ENCODE data around the gene C12orf42.
A peak's percentile ranks its signal among the peaks of the same experiment; 100 is the strongest.

The C12orf42 gene

GRCh38 chr12:103503546-103504480 lies 8.0 kb upstream of the C12orf42 start:
- H3K27me3 ChIP-seq (ENCODE audit: insufficient read depth, poor library complexity, severe bottlenecking) = no peaks in the 10 kb centered on the region
- H3K4me3 ChIP-seq (replicated peaks; ENCODE audit: insufficient read depth, low read length) = no peak overlapping the region
- TF ChIP-seq POLR2AphosphoS5 (IDR thresholded peaks at IDR 0.05; ENCODE audit: low read depth) (no peak), GABPA (IDR thresholded peaks at IDR 0.05; ENCODE audit: low read depth) (no peak), CTCF (IDR thresholded peaks at IDR 0.05; ENCODE audit: insufficient read depth, low read length) (peak; percentile 29)
- DNase-seq (ENCODE audit: low read depth in 1 of 2, low spot score in 1 of 2) = peak in 1 of 2 experiments; percentile 17
- H3K27ac ChIP-seq (replicated peaks) = no peak overlapping the region

- TF ChIP-seq, protein P1, sequence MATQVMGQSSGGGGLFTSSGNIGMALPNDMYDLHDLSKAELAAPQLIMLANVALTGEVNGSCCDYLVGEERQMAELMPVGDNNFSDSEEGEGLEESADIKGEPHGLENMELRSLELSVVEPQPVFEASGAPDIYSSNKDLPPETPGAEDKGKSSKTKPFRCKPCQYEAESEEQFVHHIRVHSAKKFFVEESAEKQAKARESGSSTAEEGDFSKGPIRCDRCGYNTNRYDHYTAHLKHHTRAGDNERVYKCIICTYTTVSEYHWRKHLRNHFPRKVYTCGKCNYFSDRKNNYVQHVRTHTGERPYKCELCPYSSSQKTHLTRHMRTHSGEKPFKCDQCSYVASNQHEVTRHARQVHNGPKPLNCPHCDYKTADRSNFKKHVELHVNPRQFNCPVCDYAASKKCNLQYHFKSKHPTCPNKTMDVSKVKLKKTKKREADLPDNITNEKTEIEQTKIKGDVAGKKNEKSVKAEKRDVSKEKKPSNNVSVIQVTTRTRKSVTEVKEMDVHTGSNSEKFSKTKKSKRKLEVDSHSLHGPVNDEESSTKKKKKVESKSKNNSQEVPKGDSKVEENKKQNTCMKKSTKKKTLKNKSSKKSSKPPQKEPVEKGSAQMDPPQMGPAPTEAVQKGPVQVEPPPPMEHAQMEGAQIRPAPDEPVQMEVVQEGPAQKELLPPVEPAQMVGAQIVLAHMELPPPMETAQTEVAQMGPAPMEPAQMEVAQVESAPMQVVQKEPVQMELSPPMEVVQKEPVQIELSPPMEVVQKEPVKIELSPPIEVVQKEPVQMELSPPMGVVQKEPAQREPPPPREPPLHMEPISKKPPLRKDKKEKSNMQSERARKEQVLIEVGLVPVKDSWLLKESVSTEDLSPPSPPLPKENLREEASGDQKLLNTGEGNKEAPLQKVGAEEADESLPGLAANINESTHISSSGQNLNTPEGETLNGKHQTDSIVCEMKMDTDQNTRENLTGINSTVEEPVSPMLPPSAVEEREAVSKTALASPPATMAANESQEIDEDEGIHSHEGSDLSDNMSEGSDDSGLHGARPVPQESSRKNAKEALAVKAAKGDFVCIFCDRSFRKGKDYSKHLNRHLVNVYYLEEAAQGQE (IDR thresholded peaks at IDR 0.05; ENCODE audit: insufficient replicate concordance, low read depth) = no peak
- TF ChIP-seq POLR2AphosphoS5 (IDR thresholded peaks at IDR 0.05; ENCODE audit: low read depth) (no peak), SPI1 (IDR thresholded peaks at IDR 0.05; ENCODE audit: borderline replicate concordance, low read depth) (no peak), CTCF (IDR thresholded peaks at IDR 0.05; ENCODE audit: insufficient read depth, low read length) (no peak), GABPA (IDR thresholded peaks at IDR 0.05; ENCODE audit: low read depth) (no peak)
- DNase-seq (ENCODE audit: low read depth in 1 of 2, low spot score in 1 of 2) = no peak
- H3K27ac ChIP-seq (replicated peaks) = no peak overlapping the region
- no peak overlapping the region for H3K4me3 ChIP-seq (replicated peaks; ENCODE audit: insufficient read depth, low read length)
- H3K27me3 ChIP-seq (ENCODE audit: insufficient read depth, poor library complexity, severe bottlenecking) = peaks cover 6% of the 10 kb centered on the region
These were observed 5.7 kb upstream of the C12orf42 start for GRCh38 chr12:103501447-103501846.

DNA sequence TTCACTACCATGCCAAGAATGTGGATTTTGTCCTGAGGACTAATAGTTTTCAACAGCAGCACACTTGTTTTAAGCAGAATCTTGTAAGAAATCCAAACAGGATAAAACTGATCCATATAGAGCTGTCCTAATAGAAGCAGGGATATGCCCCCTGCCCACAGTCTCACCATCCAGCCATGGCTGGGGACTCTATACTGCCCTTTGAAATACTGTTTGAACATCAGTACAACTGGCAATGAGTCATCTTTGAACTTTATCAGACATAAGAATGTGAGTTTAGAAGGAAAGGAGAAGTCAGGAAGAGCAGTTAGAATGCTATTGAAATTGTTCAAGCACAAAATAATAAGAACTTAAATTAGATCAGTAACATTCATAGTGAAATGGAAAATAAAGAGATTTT lies 3.8 kb upstream of the C12orf42 start:
- Histone ChIP-seq H3K27me3 (ENCODE audit: insufficient read depth, poor library complexity, severe bottlenecking) (peaks cover 20% of the 10 kb centered on the region), H3K27ac (replicated peaks) (no peak overlapping the region), H3K4me3 (replicated peaks; ENCODE audit: insufficient read depth, low read length) (no peak overlapping the region)
- DNase-seq (ENCODE audit: low read depth in 1 of 2, low spot score in 1 of 2) = no peak
- TF ChIP-seq POLR2AphosphoS5 (IDR thresholded peaks at IDR 0.05; ENCODE audit: low read depth) (no peak), GABPA (IDR thresholded peaks at IDR 0.05; ENCODE audit: low read depth) (no peak), SPI1 (IDR thresholded peaks at IDR 0.05; ENCODE audit: borderline replicate concordance, low read depth) (no peak), CTCF (IDR thresholded peaks at IDR 0.05; ENCODE audit: insufficient read depth, low read length) (no peak)
- TF ChIP-seq, protein P1 (IDR thresholded peaks at IDR 0.05; ENCODE audit: insufficient replicate concordance, low read depth) = no peak
